ENCODE measurements around the gene DNASE2. TPM values are rescaled to one million over a fixed set of nuclear protein-coding genes. Genes with fewer than 3 reads are reported as not detected.

Gene DNASE2
- total and polyA plus RNA-seq, 8 donors, result 9.4 to 35.9 (median 20.2) TPM

DNA sequence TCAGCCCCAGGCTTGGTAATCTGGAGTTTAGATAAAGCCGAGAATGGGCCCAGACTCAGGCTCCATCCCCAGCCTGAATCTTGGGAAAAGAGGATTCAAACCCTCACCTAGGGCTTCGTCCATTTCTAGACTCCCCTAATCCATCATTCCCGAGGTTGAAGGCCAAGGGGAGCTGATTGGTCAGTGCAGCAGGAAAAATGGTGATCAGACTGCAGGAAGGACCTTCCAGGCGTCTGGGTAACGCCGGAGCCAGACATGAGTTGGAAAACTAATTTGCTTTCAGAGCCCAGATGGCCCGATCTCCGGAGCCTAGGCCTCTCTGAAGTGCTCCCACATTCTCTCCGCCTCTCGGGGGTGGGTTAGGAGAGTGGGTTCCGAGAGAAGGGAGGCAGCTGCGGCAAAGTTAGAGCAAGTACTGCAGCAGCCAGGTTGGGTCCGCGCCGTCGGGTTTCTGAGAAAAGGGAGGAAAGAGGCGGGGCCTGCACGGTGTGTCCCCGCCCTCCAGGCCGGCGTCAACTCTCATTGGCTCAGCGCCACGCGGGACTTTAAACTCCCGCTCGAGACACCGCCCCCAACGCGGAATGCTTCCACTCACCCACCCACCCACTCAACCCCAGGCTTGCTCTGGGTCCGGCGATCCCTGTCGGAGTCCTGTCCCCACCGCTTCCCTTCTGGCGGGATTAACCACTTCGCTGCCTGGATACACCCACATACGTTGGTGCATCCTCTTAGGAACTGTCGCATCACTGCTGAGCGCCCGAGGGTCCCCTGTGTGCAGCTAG, 46.1 kb downstream of the DNASE2 start:
- Histone ChIP-seq H3K4me1 (peaks cover 0 to 9% (median 0%) of the 10 kb centered on the region in 3 donors), H3K27me3 (peaks cover 0 to 42% (median 4%) of the 10 kb centered on the region in 4 donors), H3K9me3 (no peaks in the 10 kb centered on the region), H3K36me3 (no peaks in the 10 kb centered on the region), H3K4me3 (no peak overlapping the region), H3K27ac (no peak overlapping the region)
- TF ChIP-seq, protein P1, sequence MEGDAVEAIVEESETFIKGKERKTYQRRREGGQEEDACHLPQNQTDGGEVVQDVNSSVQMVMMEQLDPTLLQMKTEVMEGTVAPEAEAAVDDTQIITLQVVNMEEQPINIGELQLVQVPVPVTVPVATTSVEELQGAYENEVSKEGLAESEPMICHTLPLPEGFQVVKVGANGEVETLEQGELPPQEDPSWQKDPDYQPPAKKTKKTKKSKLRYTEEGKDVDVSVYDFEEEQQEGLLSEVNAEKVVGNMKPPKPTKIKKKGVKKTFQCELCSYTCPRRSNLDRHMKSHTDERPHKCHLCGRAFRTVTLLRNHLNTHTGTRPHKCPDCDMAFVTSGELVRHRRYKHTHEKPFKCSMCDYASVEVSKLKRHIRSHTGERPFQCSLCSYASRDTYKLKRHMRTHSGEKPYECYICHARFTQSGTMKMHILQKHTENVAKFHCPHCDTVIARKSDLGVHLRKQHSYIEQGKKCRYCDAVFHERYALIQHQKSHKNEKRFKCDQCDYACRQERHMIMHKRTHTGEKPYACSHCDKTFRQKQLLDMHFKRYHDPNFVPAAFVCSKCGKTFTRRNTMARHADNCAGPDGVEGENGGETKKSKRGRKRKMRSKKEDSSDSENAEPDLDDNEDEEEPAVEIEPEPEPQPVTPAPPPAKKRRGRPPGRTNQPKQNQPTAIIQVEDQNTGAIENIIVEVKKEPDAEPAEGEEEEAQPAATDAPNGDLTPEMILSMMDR (IDR thresholded peaks at IDR 0.05), result no peak
- ATAC-seq (peak in 2 of 4 donors; percentile 11 to 29), DNase-seq (peak in 4 of 6 donors; percentile 30 to 76 (median 56)), FAIRE-seq (no peak)
- 4 to 7% methylated on average over 36 to 39 of the region's 39 CpGs for WGBS, 2 donors
- intact Hi-C loops (cut with DNase I), result no loop called here

DNA sequence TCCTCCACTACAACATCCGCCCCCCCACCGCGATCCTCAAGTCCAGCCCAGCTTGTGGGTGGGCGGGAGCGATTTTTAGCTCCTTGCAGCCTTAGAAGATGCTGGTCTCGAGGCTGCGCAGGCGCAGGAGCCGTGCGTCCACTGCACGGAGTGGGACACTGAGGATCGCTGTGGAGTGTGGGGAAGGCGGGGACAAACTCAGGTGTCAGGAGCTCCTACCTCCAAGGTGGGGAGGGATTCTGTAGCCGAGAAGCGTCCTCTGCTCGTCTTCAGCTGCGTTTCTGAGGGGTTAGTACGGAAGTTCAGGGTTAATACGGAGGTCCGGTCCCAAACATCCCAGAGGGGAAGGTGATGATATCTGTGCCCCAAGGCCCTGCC, 46.7 kb downstream of the DNASE2 start, which contains the start of gene RTBDN:
Gene RTBDN (minus strand): TSS at position 14 of the 378 bp plus-strand sequence. CDS start 4,600 bp downstream, outside the sequence.
- FAIRE-seq, result no peak
- intact Hi-C loops (cut with DNase I), result no loop called here
- DNase-seq, result peak in 1 of 6 donors; percentile 33
- Histone ChIP-seq H3K36me3 (no peaks in the 10 kb centered on the region), H3K4me3 (peak within 1 kb of the TSS in 3 of 4 donors; percentile 12 to 40 (median 29)), H3K27me3 (peaks cover 0 to 42% (median 2%) of the 10 kb centered on the region in 4 donors), H3K27ac (no peak within 1 kb of the TSS), H3K4me1 (peaks cover 0 to 9% (median 0%) of the 10 kb centered on the region in 3 donors), H3K9me3 (no peaks in the 10 kb centered on the region)
- WGBS, 2 donors, result 7 to 14% methylated on average over 20 of the region's 20 CpGs
- TF ChIP-seq, protein P1 (IDR thresholded peaks at IDR 0.05), result no peak
- ATAC-seq, result no peak

DNA sequence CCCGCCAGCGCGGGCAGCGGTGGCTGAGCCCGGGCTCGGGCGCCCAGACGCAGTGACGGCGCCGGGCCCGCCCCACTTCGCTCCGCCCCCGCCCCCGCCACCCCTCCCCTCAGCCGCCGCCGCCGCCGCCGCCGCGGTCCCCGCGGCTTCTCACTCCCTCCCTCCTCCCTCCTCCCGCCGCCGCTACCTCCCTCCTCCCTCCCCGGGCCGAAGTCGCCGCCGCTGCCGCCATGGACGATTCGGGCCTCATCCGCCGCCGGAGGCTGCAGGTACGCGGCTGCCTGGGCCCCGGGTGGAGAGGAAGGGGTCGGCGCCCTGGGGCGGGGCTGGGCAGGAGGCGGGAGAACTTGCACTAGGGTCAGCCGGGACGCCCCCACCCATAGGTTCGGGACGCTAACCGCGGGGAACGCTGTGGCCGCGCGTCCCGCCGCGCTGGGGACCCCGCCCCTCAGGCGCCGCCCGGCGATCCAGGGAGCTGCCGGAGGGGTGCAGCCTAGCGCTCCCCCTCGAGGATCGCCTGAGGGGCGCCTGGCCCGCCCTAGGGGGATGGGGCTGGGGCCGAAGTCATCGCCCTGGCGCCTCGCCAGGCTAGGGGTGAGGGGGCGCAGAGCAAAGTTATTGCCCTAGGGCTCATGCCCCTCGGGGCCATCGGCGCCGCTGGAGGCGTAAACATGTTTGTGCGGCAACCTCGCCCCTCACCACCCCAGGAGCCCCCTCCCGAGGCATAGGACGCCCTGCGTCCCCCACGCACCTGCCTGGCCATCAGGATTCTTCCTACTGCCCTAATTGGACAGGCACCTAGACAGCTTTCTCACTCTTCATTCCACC, 47.3 kb downstream of the DNASE2 start:
- 2 to 3% methylated on average over 25 to 66 of the region's 87 CpGs for WGBS, 2 donors
- FAIRE-seq (no peak), DNase-seq (peak in 5 of 6 donors; percentile 26 to 76 (median 58)), ATAC-seq (peak; percentile 43 to 52 (median 50))
- Histone ChIP-seq H3K4me1 (peaks cover 0 to 9% (median 0%) of the 10 kb centered on the region in 3 donors), H3K27me3 (peaks cover 0 to 42% (median 2%) of the 10 kb centered on the region in 4 donors), H3K27ac (no peak overlapping the region), H3K9me3 (no peaks in the 10 kb centered on the region), H3K4me3 (peak overlapping the region in 3 of 4 donors; percentile 12 to 40 (median 29)), H3K36me3 (no peaks in the 10 kb centered on the region)
- intact Hi-C loops (cut with DNase I), result no loop called here
- TF ChIP-seq, protein P1 (IDR thresholded peaks at IDR 0.05), result no peak

DNA sequence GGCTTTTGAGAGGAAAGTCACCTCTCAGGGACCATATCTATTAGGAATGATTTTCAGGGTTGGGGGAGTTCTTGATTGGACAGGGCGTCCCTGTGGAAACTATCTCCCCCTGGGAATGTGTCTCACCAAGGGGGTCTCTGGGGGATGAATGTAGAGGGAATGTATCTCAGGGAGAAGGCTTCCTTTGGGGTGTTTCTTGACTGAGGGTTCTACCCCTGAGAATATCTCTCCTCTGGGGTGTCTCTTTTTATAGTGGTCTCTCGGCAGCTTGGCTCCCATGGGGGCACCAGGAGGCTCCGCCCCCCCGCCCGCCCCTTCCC, 47.9 kb downstream of the DNASE2 start:
- no peak for FAIRE-seq
- 0 to 3% methylated on average over 2 to 4 of the region's 5 CpGs for WGBS, 2 donors
- Histone ChIP-seq H3K27me3 (peaks cover 0 to 36% (median 2%) of the 10 kb centered on the region in 4 donors), H3K9me3 (no peaks in the 10 kb centered on the region), H3K4me3 (peak overlapping the region in 2 of 4 donors; percentile 29 to 40), H3K36me3 (no peaks in the 10 kb centered on the region), H3K4me1 (peaks cover 0 to 10% (median 0%) of the 10 kb centered on the region in 3 donors), H3K27ac (no peak overlapping the region)
- no peak for ATAC-seq
- intact Hi-C loops (cut with DNase I), result no loop called here
- no peak for DNase-seq
- TF ChIP-seq, protein P1 (IDR thresholded peaks at IDR 0.05), result no peak

Measured in pancreas (tissue), 10 donors.